Measurements from ENCODE around the gene VAMP7. TPM values are rescaled to one million over a fixed set of nuclear protein-coding genes. Genes with fewer than 3 reads are reported as not detected.
A peak's percentile ranks its signal among the peaks of the same experiment; 100 is the strongest.
"Not testable (repeated sequence)": the region's sequence is repeated elsewhere in the genome, so short reads cannot be mapped to it uniquely, and the experiment has no call there.

VAMP7 gene
- polyA plus RNA-seq, 4 donors = 26.8 to 37.3 (median 32.4) TPM

DNA sequence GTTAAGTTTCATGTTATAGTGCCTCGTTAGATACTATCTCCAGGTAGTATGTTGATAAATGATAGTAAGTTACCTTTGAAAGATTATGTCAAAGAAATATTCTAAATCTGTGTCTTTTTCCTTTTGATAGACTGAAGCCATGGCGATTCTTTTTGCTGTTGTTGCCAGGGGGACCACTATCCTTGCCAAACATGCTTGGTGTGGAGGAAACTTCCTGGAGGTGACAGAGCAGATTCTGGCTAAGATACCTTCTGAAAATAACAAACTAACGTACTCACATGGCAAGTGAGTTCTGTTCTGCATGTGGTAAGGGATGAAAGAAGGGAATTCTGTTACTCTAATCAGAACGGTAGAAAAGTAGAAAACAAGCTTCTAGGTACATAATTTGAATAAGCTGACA is 8.2 kb downstream of the VAMP7 start:
- H3K36me3 ChIP-seq (ENCODE audit: control insufficient read depth in 3 of 3, insufficient read depth in 2 of 3, low read depth in 1 of 3, low read length in 3 of 3) = peaks cover 0 to 3% (median 0%) of the 10 kb centered on the region in 3 donors
- no peaks in the 10 kb centered on the region for H3K27me3 ChIP-seq (ENCODE audit: control insufficient read depth in 3 of 3, insufficient read depth in 3 of 3, low read length in 3 of 3)
- 64 to 67% (median 67%) methylated on average over 4 of the region's 4 CpGs for WGBS, 3 donors
- no peak overlapping the region for H3K27ac ChIP-seq (ENCODE audit: low read depth in 1 of 3, low read length in 2 of 3)
- H3K4me3 ChIP-seq (ENCODE audit: low read depth in 1 of 3, low read length in 3 of 3) = no peak overlapping the region
- FAIRE-seq (no peak), DNase-seq (no peak)
- no peaks in the 10 kb centered on the region for H3K4me1 ChIP-seq (ENCODE audit: control insufficient read depth in 3 of 3, insufficient read depth in 2 of 3, low read depth in 1 of 3, low read length in 2 of 3)
- H3K9me3 ChIP-seq (ENCODE audit: control insufficient read depth in 2 of 2, insufficient read depth in 1 of 2, low read depth in 1 of 2, low read length in 1 of 2) = no peaks in the 10 kb centered on the region

DNA sequence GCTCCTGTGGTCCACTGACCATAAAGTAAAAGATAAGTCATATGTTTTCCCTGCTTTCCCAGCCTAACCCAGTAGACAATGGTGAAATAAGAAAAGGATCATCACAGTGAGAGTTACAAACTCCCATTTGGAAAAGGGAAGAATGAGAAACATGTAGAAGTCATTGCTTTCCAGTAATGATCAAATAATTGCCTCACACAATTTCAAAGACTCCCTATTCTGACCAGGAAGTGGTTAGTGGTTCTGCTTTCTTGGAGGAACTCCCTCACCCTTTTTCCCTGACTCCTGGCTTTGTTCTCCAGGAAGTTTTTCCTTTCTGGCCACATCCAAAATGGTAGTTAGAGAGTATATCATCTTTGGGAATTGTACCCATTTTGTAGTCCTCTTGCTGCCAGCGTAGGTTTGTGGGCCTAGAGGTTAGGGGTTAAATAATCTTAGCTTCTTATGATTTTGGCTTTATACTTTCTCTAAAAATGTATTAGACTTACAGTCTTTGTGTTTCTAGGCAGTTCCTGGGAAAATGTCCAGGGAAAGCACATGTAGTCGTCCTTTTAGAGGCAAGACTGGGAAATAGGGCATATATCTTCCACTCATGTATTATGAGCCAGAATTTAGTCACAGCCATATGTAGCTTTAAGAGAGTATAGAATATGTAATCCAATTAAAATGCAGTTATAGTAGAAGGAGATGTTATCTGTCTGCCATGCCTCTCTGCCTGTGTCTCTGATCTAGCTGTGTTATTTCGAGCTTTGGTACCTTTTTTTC is 10.5 kb downstream of the VAMP7 start:
- FAIRE-seq = no peak
- no peaks in the 10 kb centered on the region for H3K4me1 ChIP-seq (ENCODE audit: control insufficient read depth in 3 of 3, insufficient read depth in 2 of 3, low read depth in 1 of 3, low read length in 2 of 3)
- no peak for DNase-seq
- H3K27me3 ChIP-seq (ENCODE audit: control insufficient read depth in 3 of 3, insufficient read depth in 3 of 3, low read length in 3 of 3) = no peaks in the 10 kb centered on the region
- H3K4me3 ChIP-seq (ENCODE audit: low read depth in 1 of 3, low read length in 3 of 3) = no peak overlapping the region
- 51 to 65% (median 60%) methylated on average over 3 of the region's 3 CpGs for WGBS, 3 donors
- peaks cover 0 to 5% (median 3%) of the 10 kb centered on the region in 3 donors for H3K36me3 ChIP-seq (ENCODE audit: control insufficient read depth in 3 of 3, insufficient read depth in 2 of 3, low read depth in 1 of 3, low read length in 3 of 3)
- H3K27ac ChIP-seq (ENCODE audit: low read depth in 1 of 3, low read length in 2 of 3) = no peak overlapping the region
- H3K9me3 ChIP-seq (ENCODE audit: control insufficient read depth in 2 of 2, insufficient read depth in 1 of 2, low read depth in 1 of 2, low read length in 1 of 2) = no peaks in the 10 kb centered on the region

DNA sequence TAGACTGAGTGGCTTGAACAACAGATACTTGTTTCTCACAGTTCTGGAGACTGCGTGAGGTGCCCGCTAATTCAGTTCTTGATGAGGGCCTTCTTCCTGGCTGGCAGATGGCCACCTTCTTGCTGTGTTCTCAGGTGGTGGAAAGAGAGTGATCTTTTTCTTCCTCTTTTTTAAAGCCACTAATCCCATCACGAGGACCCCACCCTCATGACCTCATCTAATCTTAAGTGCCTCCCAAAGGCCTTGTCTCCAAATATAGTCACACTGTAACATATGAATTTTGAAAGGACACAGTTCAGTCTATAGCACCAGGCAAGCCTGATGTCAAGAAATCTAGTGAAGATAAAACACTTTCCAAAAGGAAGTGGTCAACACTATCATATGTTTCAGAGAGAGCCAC is 12.4 kb downstream of the VAMP7 start:
- Histone ChIP-seq H3K4me3 (ENCODE audit: low read depth in 1 of 3, low read length in 3 of 3) (no peak overlapping the region), H3K27ac (ENCODE audit: low read depth in 1 of 3, low read length in 2 of 3) (no peak overlapping the region), H3K27me3 (ENCODE audit: control insufficient read depth in 3 of 3, insufficient read depth in 3 of 3, low read length in 3 of 3) (no peaks in the 10 kb centered on the region), H3K4me1 (ENCODE audit: control insufficient read depth in 3 of 3, insufficient read depth in 2 of 3, low read depth in 1 of 3, low read length in 2 of 3) (no peaks in the 10 kb centered on the region), H3K9me3 (ENCODE audit: control insufficient read depth in 2 of 2, insufficient read depth in 1 of 2, low read depth in 1 of 2, low read length in 1 of 2) (no peaks in the 10 kb centered on the region), H3K36me3 (ENCODE audit: control insufficient read depth in 3 of 3, insufficient read depth in 2 of 3, low read depth in 1 of 3, low read length in 3 of 3) (peaks cover 0 to 5% (median 3%) of the 10 kb centered on the region in 3 donors)
- DNase-seq (no peak), FAIRE-seq (no peak)
- WGBS, 3 donors = 45 to 51% (median 46%) methylated on average over 3 of the region's 3 CpGs

DNA sequence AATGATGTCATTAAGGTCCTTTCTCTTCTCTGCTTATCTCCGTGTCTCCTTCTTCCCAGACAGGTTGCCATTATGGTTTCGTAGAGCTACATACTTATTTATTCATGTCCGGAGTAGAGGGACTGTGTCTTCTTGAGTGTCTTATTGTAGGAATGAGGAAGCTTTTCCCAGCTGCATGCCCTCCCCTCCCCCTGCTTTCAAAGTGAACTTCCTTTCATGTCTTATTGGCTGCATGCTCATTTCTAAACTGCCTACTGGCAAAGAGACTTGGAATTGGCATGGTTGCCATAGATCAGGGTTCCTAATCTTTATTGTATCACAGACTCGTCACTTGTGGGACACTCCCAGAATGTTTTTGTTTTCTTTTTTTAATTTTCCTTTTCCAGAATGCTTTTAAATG is 15.4 kb downstream of the VAMP7 start:
- FAIRE-seq (no peak), DNase-seq (no peak)
- H3K27ac ChIP-seq (ENCODE audit: low read depth in 1 of 3, low read length in 2 of 3) = no peak overlapping the region
- H3K4me1 ChIP-seq (ENCODE audit: control insufficient read depth in 3 of 3, insufficient read depth in 2 of 3, low read depth in 1 of 3, low read length in 2 of 3) = no peaks in the 10 kb centered on the region
- 63 to 84% (median 68%) methylated on average over 4 of the region's 4 CpGs for WGBS, 3 donors
- peaks cover 0 to 3% (median 3%) of the 10 kb centered on the region in 3 donors for H3K36me3 ChIP-seq (ENCODE audit: control insufficient read depth in 3 of 3, insufficient read depth in 2 of 3, low read depth in 1 of 3, low read length in 3 of 3)
- H3K27me3 ChIP-seq (ENCODE audit: control insufficient read depth in 3 of 3, insufficient read depth in 3 of 3, low read length in 3 of 3) = no peaks in the 10 kb centered on the region
- H3K4me3 ChIP-seq (ENCODE audit: low read depth in 1 of 3, low read length in 3 of 3) = no peak overlapping the region
- no peaks in the 10 kb centered on the region for H3K9me3 ChIP-seq (ENCODE audit: control insufficient read depth in 2 of 2, insufficient read depth in 1 of 2, low read depth in 1 of 2, low read length in 1 of 2)

DNA sequence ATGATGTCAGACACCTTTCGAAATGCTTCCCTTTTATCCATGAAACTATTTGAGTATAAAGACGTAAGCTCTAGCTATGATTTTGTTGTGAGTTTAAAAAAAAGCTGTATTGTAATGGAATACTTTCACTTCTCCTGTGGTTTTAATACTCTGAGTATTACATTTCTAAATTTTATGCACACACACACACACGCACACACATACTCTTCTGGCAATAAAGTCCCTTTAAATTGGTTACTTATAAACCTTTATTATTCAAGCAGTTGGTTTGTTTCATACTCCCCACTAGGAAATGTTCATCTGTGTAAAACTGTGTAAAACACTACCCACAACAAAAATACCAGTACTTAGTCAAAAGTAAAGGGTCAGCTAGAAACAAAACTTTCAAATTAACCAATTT is 18.2 kb downstream of the VAMP7 start:
- no peak for FAIRE-seq
- no peaks in the 10 kb centered on the region for H3K4me1 ChIP-seq (ENCODE audit: control insufficient read depth in 3 of 3, insufficient read depth in 2 of 3, low read depth in 1 of 3, low read length in 2 of 3)
- H3K36me3 ChIP-seq (ENCODE audit: control insufficient read depth in 3 of 3, insufficient read depth in 2 of 3, low read depth in 1 of 3, low read length in 3 of 3) = peaks cover 0 to 3% (median 1%) of the 10 kb centered on the region in 3 donors
- H3K9me3 ChIP-seq (ENCODE audit: control insufficient read depth in 2 of 2, insufficient read depth in 1 of 2, low read depth in 1 of 2, low read length in 1 of 2) = no peaks in the 10 kb centered on the region
- H3K4me3 ChIP-seq (ENCODE audit: low read depth in 1 of 3, low read length in 3 of 3) = no peak overlapping the region
- no peak overlapping the region for H3K27ac ChIP-seq (ENCODE audit: low read depth in 1 of 3, low read length in 2 of 3)
- H3K27me3 ChIP-seq (ENCODE audit: control insufficient read depth in 3 of 3, insufficient read depth in 3 of 3, low read length in 3 of 3) = no peaks in the 10 kb centered on the region
- DNase-seq = no peak
- WGBS, 3 donors = 70 to 71% (median 70%) methylated on average over 3 of the region's 3 CpGs

DNA sequence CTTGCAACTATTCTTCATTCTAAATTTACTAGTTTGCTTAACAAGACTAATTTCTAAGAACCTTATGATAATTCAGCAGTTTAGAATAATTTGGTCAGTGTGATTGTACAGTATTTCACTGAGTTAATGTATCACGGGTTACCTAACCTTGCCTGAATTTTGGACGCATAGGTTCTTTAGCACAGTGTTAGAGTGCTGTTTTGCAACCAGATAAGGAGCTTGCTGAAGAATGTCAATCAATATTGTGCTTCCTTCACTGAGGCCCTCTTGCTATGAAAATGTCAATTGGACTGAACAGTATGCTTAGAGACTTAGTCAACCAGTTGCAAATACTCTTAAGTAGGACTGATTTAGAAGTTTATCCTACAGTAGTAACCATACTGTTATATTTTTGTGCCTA is 19.6 kb downstream of the VAMP7 start:
- H3K36me3 ChIP-seq (ENCODE audit: control insufficient read depth in 3 of 3, insufficient read depth in 2 of 3, low read depth in 1 of 3, low read length in 3 of 3) = peaks cover 0 to under 1% (median under 1%) of the 10 kb centered on the region in 3 donors
- H3K27ac ChIP-seq (ENCODE audit: low read depth in 1 of 3, low read length in 2 of 3) = no peak overlapping the region
- H3K4me3 ChIP-seq (ENCODE audit: low read depth in 1 of 3, low read length in 3 of 3) = no peak overlapping the region
- DNase-seq (no peak), FAIRE-seq (no peak)
- H3K27me3 ChIP-seq (ENCODE audit: control insufficient read depth in 3 of 3, insufficient read depth in 3 of 3, low read length in 3 of 3) = no peaks in the 10 kb centered on the region
- no peaks in the 10 kb centered on the region for H3K4me1 ChIP-seq (ENCODE audit: control insufficient read depth in 3 of 3, insufficient read depth in 2 of 3, low read depth in 1 of 3, low read length in 2 of 3)
- WGBS, 3 donors = 88 to 93% (median 93%) methylated on average over 2 of the region's 2 CpGs
- no peaks in the 10 kb centered on the region for H3K9me3 ChIP-seq (ENCODE audit: control insufficient read depth in 2 of 2, insufficient read depth in 1 of 2, low read depth in 1 of 2, low read length in 1 of 2)

DNA sequence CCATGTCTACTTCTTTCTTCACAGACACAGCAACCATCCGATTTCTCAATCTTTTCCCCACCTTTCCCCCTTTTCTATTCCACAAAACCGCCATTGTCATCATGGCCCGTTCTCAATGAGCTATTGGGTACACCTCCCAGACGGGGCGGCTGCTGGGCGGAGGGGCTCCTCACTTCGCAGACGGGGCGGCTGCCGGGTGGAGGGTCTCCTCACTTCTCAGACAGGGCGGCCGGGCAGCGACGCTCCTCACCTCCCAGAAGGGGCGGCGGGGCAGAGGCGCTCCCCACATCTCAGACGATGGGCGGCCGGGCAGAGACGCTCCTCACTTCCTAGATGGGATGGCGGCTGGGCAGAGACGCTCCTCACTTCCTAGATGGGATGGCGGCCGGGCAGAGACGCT is 26.5 kb downstream of the VAMP7 start:
- not testable (repeated sequence) for H3K27me3 ChIP-seq (ENCODE audit: control insufficient read depth in 3 of 3, insufficient read depth in 3 of 3, low read length in 3 of 3); H3K4me3 ChIP-seq (ENCODE audit: low read depth in 1 of 3, low read length in 3 of 3); H3K27ac ChIP-seq (ENCODE audit: low read depth in 1 of 3, low read length in 2 of 3); H3K36me3 ChIP-seq (ENCODE audit: control insufficient read depth in 3 of 3, insufficient read depth in 2 of 3, low read depth in 1 of 3, low read length in 3 of 3); DNase-seq; H3K4me1 ChIP-seq (ENCODE audit: control insufficient read depth in 3 of 3, insufficient read depth in 2 of 3, low read depth in 1 of 3, low read length in 2 of 3); FAIRE-seq
- WGBS, 3 donors = 93 to 99% (median 97%) methylated on average over 15 to 26 of the region's 26 CpGs
- H3K9me3 ChIP-seq (ENCODE audit: control insufficient read depth in 2 of 2, insufficient read depth in 1 of 2, low read depth in 1 of 2, low read length in 1 of 2) = peaks cover 0 to 12% of the 10 kb centered on the region in 2 donors

DNA sequence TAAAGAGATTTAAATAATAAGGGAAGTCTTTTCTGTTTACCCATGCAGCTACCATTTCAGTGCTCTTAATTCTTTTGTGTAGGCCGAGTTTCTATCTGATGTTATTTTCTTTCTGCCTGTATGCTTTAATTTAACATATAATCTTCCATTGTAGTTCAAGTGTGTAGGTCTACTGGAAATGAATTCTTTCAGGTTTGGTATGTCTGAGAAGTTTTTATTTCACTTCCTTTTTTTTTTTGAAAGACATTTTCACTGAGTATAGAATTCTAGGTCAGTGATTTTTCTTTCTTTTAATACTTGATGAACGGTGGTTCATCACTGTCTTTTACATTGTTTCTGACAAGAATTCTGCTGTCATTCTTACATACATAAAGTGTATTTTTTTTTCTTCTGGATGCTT is 42.1 kb downstream of the VAMP7 start:
- FAIRE-seq = peak; percentile 94
- Histone ChIP-seq H3K36me3 (ENCODE audit: control insufficient read depth in 3 of 3, insufficient read depth in 2 of 3, low read depth in 1 of 3, low read length in 3 of 3) (peaks cover 0 to 7% (median 0%) of the 10 kb centered on the region in 3 donors), H3K4me3 (ENCODE audit: low read depth in 1 of 3, low read length in 3 of 3) (no peak overlapping the region), H3K27ac (ENCODE audit: low read depth in 1 of 3, low read length in 2 of 3) (no peak overlapping the region), H3K4me1 (ENCODE audit: control insufficient read depth in 3 of 3, insufficient read depth in 2 of 3, low read depth in 1 of 3, low read length in 2 of 3) (no peaks in the 10 kb centered on the region), H3K9me3 (ENCODE audit: control insufficient read depth in 2 of 2, insufficient read depth in 1 of 2, low read depth in 1 of 2, low read length in 1 of 2) (peaks cover 0 to 4% of the 10 kb centered on the region in 2 donors), H3K27me3 (ENCODE audit: control insufficient read depth in 3 of 3, insufficient read depth in 3 of 3, low read length in 3 of 3) (no peaks in the 10 kb centered on the region)
- no peak for DNase-seq
- WGBS, 3 donors = 66 to 73% (median 71%) methylated on average over 2 of the region's 2 CpGs

All from small intestine (tissue), 7 donors.